Choroid plexus epithelial cell (primary cell): ENCODE measurements around the gene SGMS2.

Experiments
- DNase-seq: peaks from one replicate; pipeline ENCODE4 v3.0.0-alpha.2; 2010; ENCODE audit warnings: low read depth
- H3K4me3 ChIP-seq: 2 replicates; pipeline ENCODE4 v1.5.1; 2011; ENCODE audit warnings: low read depth, mild to moderate bottlenecking, control low read depth, low read length, moderate library complexity
- TF ChIP-seq, protein P1 (sequence below): conservative IDR thresholded peaks from 2 replicates; pipeline ENCODE4 v1.5.1; 2011; ENCODE audit warnings: low read depth, mild to moderate bottlenecking, control low read depth, inconsistent platforms, low read length, moderate library complexity

SGMS2 gene

DNA sequence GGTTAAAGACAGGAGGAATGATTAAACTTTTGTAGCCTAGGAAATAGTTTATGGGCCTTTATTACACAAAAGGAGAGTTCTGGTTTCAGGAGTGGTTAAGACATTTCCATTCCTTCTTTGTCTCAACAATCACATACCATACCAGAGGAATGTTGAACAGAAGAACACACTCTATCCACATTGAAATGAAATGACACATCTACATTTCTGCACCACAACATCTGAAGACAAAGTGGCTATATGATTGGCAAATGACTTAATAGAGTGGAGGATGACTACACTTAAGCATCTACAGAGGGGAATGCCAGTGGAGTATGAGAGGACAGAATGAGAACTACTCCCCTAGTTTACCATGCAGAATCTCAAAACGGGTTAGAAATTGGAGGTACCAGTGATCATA lies 114.6 kb downstream of the SGMS2 start:
- peak; percentile 22 for DNase-seq
- H3K4me3 ChIP-seq: no peak overlapping the region
- TF ChIP-seq, protein P1, sequence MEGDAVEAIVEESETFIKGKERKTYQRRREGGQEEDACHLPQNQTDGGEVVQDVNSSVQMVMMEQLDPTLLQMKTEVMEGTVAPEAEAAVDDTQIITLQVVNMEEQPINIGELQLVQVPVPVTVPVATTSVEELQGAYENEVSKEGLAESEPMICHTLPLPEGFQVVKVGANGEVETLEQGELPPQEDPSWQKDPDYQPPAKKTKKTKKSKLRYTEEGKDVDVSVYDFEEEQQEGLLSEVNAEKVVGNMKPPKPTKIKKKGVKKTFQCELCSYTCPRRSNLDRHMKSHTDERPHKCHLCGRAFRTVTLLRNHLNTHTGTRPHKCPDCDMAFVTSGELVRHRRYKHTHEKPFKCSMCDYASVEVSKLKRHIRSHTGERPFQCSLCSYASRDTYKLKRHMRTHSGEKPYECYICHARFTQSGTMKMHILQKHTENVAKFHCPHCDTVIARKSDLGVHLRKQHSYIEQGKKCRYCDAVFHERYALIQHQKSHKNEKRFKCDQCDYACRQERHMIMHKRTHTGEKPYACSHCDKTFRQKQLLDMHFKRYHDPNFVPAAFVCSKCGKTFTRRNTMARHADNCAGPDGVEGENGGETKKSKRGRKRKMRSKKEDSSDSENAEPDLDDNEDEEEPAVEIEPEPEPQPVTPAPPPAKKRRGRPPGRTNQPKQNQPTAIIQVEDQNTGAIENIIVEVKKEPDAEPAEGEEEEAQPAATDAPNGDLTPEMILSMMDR: no peak

DNA sequence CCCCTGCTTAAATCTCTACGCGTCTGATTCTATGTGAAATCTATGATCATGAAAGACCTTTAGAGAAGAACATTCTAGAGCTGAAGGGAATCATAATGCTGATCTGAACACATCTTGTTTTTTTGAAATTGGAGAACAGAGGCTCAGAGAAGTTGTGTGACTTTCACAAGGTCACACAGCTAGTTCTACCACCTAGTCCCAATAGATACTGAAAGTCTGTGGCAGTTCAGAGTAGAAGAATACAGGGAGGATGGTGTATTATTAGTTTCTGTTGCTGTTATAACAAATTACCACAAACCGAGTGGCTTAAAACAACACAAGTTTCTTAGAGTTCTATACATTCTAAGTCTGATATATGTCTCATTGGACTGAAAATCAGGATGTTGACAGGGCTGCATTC lies 121.1 kb downstream of the SGMS2 start:
- no peak overlapping the region for H3K4me3 ChIP-seq
- DNase-seq: no peak
- TF ChIP-seq, protein P1: no peak

DNA sequence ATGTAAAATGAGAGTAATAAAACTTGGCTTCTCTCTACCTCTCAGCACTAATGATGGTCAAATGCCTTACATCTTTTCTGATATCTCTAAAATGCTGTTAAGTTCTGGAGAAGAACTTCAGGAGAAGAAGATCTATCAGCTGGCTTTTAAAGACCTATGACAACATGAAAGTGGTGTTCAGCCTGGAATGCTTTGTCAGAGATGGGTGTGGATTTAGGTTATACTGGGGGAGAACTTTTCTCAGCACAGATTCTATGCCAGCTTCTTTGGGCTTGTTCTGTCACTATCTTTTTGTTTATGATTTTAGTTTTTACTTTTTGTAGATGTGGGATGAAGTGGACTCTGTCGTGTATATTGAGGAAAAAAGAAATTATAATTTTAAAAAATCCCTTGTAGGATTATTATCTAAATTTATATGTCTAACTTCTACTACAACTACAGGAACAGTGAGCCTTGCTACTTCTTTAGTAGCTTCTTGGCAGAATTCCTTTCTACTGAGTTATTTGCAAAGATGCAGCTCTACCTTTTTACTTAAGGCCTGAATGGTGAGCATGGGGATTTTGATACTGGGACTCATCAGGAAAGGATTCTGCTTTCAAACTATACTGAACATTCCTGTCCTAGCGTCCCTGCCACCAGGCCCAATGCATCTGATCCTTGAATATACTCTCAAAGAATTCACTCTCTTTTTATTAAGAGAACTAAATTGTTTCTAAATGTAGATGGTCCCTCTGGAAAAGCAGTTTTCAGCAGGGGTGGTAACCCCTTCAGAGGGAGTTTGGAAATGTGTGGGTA lies 126.2 kb downstream of the SGMS2 start:
- DNase-seq: peak; percentile 6
- TF ChIP-seq, protein P1: no peak
- H3K4me3 ChIP-seq: no peak overlapping the region

DNA sequence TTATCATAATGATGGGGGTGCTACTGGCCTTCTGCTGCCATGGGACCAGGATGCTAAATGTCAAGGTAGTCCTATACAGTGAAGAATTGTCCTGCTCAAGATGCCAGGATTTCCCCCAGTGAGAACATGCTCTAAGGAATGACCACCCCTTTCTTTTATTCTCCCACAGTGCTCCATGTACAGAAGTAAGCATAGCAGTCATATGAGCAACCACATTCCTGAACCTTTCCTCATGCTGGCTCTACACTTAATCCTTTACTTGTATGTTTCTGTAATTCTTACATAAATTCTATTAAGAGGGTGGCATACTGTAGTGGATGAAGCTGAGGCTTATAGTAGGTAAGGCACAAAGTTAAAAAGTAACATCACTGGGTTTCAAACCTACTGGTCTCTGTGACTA lies 126.8 kb downstream of the SGMS2 start:
- DNase-seq: peak; percentile 78
- H3K4me3 ChIP-seq: no peak overlapping the region
- TF ChIP-seq, protein P1: no peak

DNA sequence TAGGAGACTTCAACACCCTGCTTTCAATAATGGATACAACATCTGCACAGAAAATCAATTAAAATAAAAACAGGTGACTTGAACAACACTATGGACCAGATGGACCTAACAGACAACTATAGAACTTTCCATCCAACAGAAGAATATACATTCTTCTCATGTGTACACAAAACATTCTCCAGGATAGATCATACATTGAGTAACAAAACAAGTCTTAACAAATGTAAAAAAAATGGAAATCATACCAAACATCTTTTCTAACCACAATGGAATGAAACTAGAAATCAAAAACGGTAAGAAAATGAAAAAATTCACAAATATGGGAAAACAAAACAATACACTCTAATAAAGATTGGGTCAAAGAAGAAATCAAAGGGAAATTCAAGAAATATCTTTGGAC lies 131.3 kb downstream of the SGMS2 start:
- TF ChIP-seq, protein P1: no peak
- peak; percentile 8 for DNase-seq

More for the DNA sequence above, 131.3 kb downstream of the SGMS2 start:
- no peak overlapping the region for H3K4me3 ChIP-seq
